Mesenchymal stem cell (in vitro differentiated cells and primary cell): ENCODE data around the gene IL37.
"Not testable (repeated sequence)": the region's sequence is repeated elsewhere in the genome, so short reads cannot be mapped to it uniquely, and the experiment has no call there.

Experiments
- DNase-seq: peaks from one replicate; pipeline ENCODE4 v3.0.0-alpha.2; 2013
- H2AFZ ChIP-seq: one replicate; pipeline ENCODE4 v1.6.1; 2013; ENCODE audit warnings: low read depth, mild to moderate bottlenecking, control low read depth, inconsistent platforms, low read length, moderate library complexity
- H2AK5ac ChIP-seq: 2 replicates; pipeline ENCODE4 v1.6.1; 2013; ENCODE audit warnings: low read length, moderate library complexity, mild to moderate bottlenecking, inconsistent platforms; ENCODE audit not compliant: severe bottlenecking
- H2BK120ac ChIP-seq: one replicate; pipeline ENCODE4 v1.6.1; 2013; ENCODE audit warnings: low read depth, mild to moderate bottlenecking, inconsistent platforms, low read length, moderate library complexity
- H2BK12ac ChIP-seq, 2 experiments: one replicate each; pipeline ENCODE4 v1.6.1; 2013; ENCODE audit warnings: inconsistent platforms in 2 of 2, low read length in 2 of 2, mild to moderate bottlenecking in 2 of 2, moderate library complexity in 2 of 2, control low read depth in 1 of 2
- H2BK15ac ChIP-seq: one replicate; pipeline ENCODE4 v1.6.1; 2013; ENCODE audit warnings: mild to moderate bottlenecking, low read depth, inconsistent platforms; ENCODE audit not compliant: poor library complexity, severe bottlenecking
- H2BK5ac ChIP-seq: 2 replicates; pipeline ENCODE4 v1.6.1; 2013; ENCODE audit warnings: low read depth, mild to moderate bottlenecking, low read length, control low read depth, inconsistent platforms; ENCODE audit not compliant: poor library complexity, severe bottlenecking
- H3K14ac ChIP-seq, 2 experiments: one replicate each; pipeline ENCODE4 v1.6.1; 2013; ENCODE audit warnings: inconsistent platforms in 2 of 2, low read length in 2 of 2, control low read depth in 1 of 2, mild to moderate bottlenecking in 1 of 2, moderate library complexity in 1 of 2
- H3K18ac ChIP-seq, 2 experiments: one replicate each; pipeline ENCODE4 v1.6.1; 2013; ENCODE audit warnings: inconsistent platforms in 2 of 2, low read length in 2 of 2, control low read depth in 1 of 2, low read depth in 1 of 2, mild to moderate bottlenecking in 1 of 2
- H3K23ac ChIP-seq, 2 experiments: one replicate each; pipeline ENCODE4 v1.6.1; 2013; ENCODE audit warnings: inconsistent platforms in 2 of 2, low read length in 2 of 2, mild to moderate bottlenecking in 2 of 2, moderate library complexity in 2 of 2, control low read depth in 1 of 2
- H3K27ac ChIP-seq: 2 replicates; pipeline ENCODE4 v1.5.1; 2013; ENCODE audit warnings: mild to moderate bottlenecking, moderate library complexity, low read length, control low read depth, inconsistent platforms; ENCODE audit not compliant: poor library complexity, severe bottlenecking
- H3K27me3 ChIP-seq, 2 experiments: 2 replicates each; pipeline versions ENCODE4 v1.6.1 to v1.7.0; 2013; ENCODE audit warnings: low read length in 2 of 2, mild to moderate bottlenecking in 2 of 2, moderate library complexity in 2 of 2, control low read depth in 1 of 2, inconsistent platforms in 1 of 2; ENCODE audit not compliant: control insufficient read depth in 1 of 2, insufficient read depth in 1 of 2
- H3K36me3 ChIP-seq, 2 experiments: 2 replicates each; pipeline versions ENCODE4 v1.6.1 to v1.7.0; 2013; ENCODE audit warnings: low read length in 2 of 2, control low read depth in 1 of 2, inconsistent platforms in 1 of 2, low read depth in 1 of 2, mild to moderate bottlenecking in 1 of 2; ENCODE audit not compliant: insufficient read depth in 2 of 2, control insufficient read depth in 1 of 2
- H3K4ac ChIP-seq, 2 experiments: one replicate each; pipeline ENCODE4 v1.6.1; 2013; ENCODE audit warnings: inconsistent platforms in 2 of 2, low read length in 2 of 2, mild to moderate bottlenecking in 2 of 2, moderate library complexity in 2 of 2, control low read depth in 1 of 2, low read depth in 1 of 2
- H3K4me1 ChIP-seq: 2 replicates; pipeline ENCODE4 v1.6.1; 2013; ENCODE audit warnings: low read depth, low read length, control low read depth; ENCODE audit not compliant: control insufficient read depth, insufficient read depth
- H3K4me2 ChIP-seq: 2 replicates; pipeline ENCODE4 v1.6.1; 2013; ENCODE audit warnings: low read length, mild to moderate bottlenecking, inconsistent platforms; ENCODE audit not compliant: poor library complexity, severe bottlenecking
- H3K4me3 ChIP-seq, 2 experiments: 2 replicates each; pipeline versions ENCODE4 v1.5.1 to v1.7.0; 2013; ENCODE audit warnings: low read length in 2 of 2, mild to moderate bottlenecking in 2 of 2, control low read depth in 1 of 2, low read depth in 1 of 2; ENCODE audit not compliant: insufficient read depth in 1 of 2
- H3K79me1 ChIP-seq: replicated peaks from 2 replicates; pipeline ENCODE4 v1.6.1; 2013; ENCODE audit warnings: mild to moderate bottlenecking, control low read depth, low read length, inconsistent platforms; ENCODE audit not compliant: poor library complexity, severe bottlenecking
- H3K9ac ChIP-seq: 2 replicates; pipeline ENCODE4 v1.7.0; 2013; ENCODE audit warnings: mild to moderate bottlenecking, low read length, moderate library complexity
- H3K9me3 ChIP-seq: 2 replicates; pipeline ENCODE4 v1.7.0; 2013; ENCODE audit warnings: mild to moderate bottlenecking, low read length; ENCODE audit not compliant: control insufficient read depth
- H4K8ac ChIP-seq: one replicate; pipeline ENCODE4 v1.6.1; 2013; ENCODE audit warnings: inconsistent platforms, mild to moderate bottlenecking, low read length, moderate library complexity
- H4K91ac ChIP-seq: one replicate; pipeline ENCODE4 v1.6.1; 2013; ENCODE audit warnings: mild to moderate bottlenecking, low read length, inconsistent platforms
- WGBS: methylation state at CpG from one replicate; pipeline ENCODE4 v1.1.7; 2013; ENCODE audit warnings: mixed read lengths; 5-methylcytosine and 5-hydroxymethylcytosine counted together

The IL37 gene

DNA sequence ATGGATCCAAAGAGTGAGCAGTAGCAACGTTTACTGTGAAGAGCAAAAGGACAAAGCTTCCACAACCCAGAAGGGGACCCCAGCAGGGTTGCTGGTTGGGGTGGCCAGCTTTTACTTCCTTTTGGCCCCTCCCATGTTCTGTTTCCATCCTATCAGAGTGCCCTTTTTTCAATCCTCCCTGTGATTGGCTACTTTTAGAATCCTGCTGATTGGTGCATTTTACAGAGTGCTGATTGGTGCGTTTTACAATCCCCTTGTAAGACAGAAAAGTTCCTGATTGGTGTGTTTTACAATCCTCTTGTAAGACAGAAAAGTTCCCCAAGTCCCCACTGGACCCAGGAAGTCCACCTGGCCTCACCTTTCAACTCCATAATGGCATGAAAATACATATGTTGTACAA, 2.4 kb upstream of the IL37 start:
- H3K79me1 ChIP-seq, H2BK5ac ChIP-seq, H3K4me2 ChIP-seq, H3K36me3 ChIP-seq, H3K9me3 ChIP-seq, H2BK120ac ChIP-seq, H3K18ac ChIP-seq, H2AK5ac ChIP-seq, H3K23ac ChIP-seq, H3K14ac ChIP-seq, H3K27ac ChIP-seq, H3K4me1 ChIP-seq, H2BK12ac ChIP-seq, H2BK15ac ChIP-seq, DNase-seq, H2AFZ ChIP-seq, H3K4me3 ChIP-seq, H4K8ac ChIP-seq, H3K9ac ChIP-seq, H4K91ac ChIP-seq, H3K4ac ChIP-seq: not testable (repeated sequence)
- 86% methylated on average over 2 of the region's 2 CpGs for WGBS
- H3K27me3 ChIP-seq: peaks cover 27 to 49% of the 10 kb centered on the region in 2 experiments

DNA sequence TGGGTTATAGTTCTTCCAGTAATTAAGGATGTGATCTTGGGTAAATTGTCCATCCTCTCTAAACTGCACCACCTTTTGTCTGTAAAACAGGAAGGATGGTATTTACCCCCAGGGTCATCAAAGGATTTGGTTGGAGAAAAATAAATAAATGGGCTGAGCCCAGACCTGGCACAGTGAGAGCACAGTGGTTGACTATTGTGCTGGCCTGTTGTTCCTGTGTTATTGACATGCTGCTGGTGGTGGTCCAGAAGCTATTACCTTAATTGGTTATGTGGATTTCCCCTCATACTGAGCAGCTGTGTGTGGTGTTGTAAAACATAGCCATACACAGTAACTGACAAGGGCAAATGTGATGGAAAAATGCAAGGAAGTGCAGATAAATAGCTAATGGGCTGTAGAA, 746 bp upstream of the IL37 start:
- H2BK120ac ChIP-seq: no peak overlapping the region
- H2BK5ac ChIP-seq: no peak overlapping the region
- no peak overlapping the region for H3K4me2 ChIP-seq
- H3K27me3 ChIP-seq: peaks cover 34 to 63% of the 10 kb centered on the region in 2 experiments
- H3K4me1 ChIP-seq: no peaks in the 10 kb centered on the region
- no peak overlapping the region for H3K27ac ChIP-seq
- H3K9me3 ChIP-seq: no peaks in the 10 kb centered on the region
- no peak overlapping the region for H3K18ac ChIP-seq
- no peak overlapping the region for H3K14ac ChIP-seq
- H2BK15ac ChIP-seq: no peak overlapping the region
- no peak overlapping the region for H3K4me3 ChIP-seq
- H3K36me3 ChIP-seq: no peaks in the 10 kb centered on the region
- H3K79me1 ChIP-seq: no peaks in the 10 kb centered on the region
- no peak overlapping the region for H4K8ac ChIP-seq
- DNase-seq: no peak
- H3K4ac ChIP-seq: no peak overlapping the region
- no peak overlapping the region for H4K91ac ChIP-seq
- no peak overlapping the region for H2BK12ac ChIP-seq
- no peak overlapping the region for H2AFZ ChIP-seq
- H3K23ac ChIP-seq: no peak overlapping the region
- no peak overlapping the region for H2AK5ac ChIP-seq
- H3K9ac ChIP-seq: no peak overlapping the region

DNA sequence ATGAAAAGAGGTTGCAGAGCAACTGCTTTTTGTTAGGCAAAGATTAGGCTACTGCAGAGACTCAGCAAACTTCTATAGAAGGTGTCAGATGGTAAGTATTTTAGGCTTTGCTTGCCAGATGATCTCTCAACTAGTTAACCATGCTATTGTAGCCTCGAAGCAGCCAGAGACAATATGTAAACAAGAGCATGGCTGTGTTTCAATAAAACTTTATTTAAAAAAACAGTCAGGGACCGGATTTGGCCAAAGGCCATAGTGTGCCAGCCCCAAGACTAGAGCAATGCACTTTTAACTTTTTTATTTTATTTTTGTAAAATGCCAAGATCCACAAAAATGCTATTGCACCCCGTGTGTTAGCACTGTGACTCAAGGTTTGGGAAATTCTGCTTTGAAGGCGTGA, 1.4 kb downstream of the IL37 start:
- no peak overlapping the region for H4K8ac ChIP-seq
- H3K4me3 ChIP-seq: no peak overlapping the region
- no peaks in the 10 kb centered on the region for H3K79me1 ChIP-seq
- no peak overlapping the region for H3K4ac ChIP-seq
- H3K4me2 ChIP-seq: no peak overlapping the region
- no peak for DNase-seq
- H3K23ac ChIP-seq: no peak overlapping the region
- 71% methylated on average over 4 of the region's 4 CpGs for WGBS
- H2BK5ac ChIP-seq: no peak overlapping the region
- H3K9ac ChIP-seq: no peak overlapping the region
- peaks cover 40 to 71% of the 10 kb centered on the region in 2 experiments for H3K27me3 ChIP-seq
- H3K9me3 ChIP-seq: no peaks in the 10 kb centered on the region
- no peak overlapping the region for H2AFZ ChIP-seq
- H4K91ac ChIP-seq: no peak overlapping the region
- H2BK15ac ChIP-seq: no peak overlapping the region
- H3K14ac ChIP-seq: no peak overlapping the region
- H2BK120ac ChIP-seq: no peak overlapping the region
- H2BK12ac ChIP-seq: no peak overlapping the region
- no peak overlapping the region for H3K27ac ChIP-seq
- H3K4me1 ChIP-seq: no peaks in the 10 kb centered on the region
- H3K36me3 ChIP-seq: no peaks in the 10 kb centered on the region
- no peak overlapping the region for H2AK5ac ChIP-seq
- no peak overlapping the region for H3K18ac ChIP-seq

GRCh38 chr2:112915300-112916144, 4.6 kb downstream of the IL37 start:
- H3K18ac ChIP-seq: no peak overlapping the region
- no peak overlapping the region for H2BK15ac ChIP-seq
- H4K8ac ChIP-seq: no peak overlapping the region
- no peak overlapping the region for H3K9ac ChIP-seq
- H3K4ac ChIP-seq: no peak overlapping the region
- no peak overlapping the region for H2BK12ac ChIP-seq
- no peaks in the 10 kb centered on the region for H3K9me3 ChIP-seq
- peaks cover 42 to 69% of the 10 kb centered on the region in 2 experiments for H3K27me3 ChIP-seq
- no peak overlapping the region for H3K14ac ChIP-seq
- DNase-seq: no peak
- no peaks in the 10 kb centered on the region for H3K36me3 ChIP-seq
- H2AK5ac ChIP-seq: no peak overlapping the region
- H4K91ac ChIP-seq: no peak overlapping the region
- no peak overlapping the region for H3K4me2 ChIP-seq
- H3K27ac ChIP-seq: no peak overlapping the region
- H3K4me1 ChIP-seq: no peaks in the 10 kb centered on the region
- H2AFZ ChIP-seq: no peak overlapping the region
- 67% methylated on average over 7 of the region's 7 CpGs for WGBS
- no peak overlapping the region for H3K4me3 ChIP-seq
- no peak overlapping the region for H2BK120ac ChIP-seq
- no peak overlapping the region for H3K23ac ChIP-seq
- no peak overlapping the region for H2BK5ac ChIP-seq
- H3K79me1 ChIP-seq: no peaks in the 10 kb centered on the region
